HG02798 (cell line): ENCODE results near the gene SFXN3.

Experiments
- ATAC-seq: cut with Tn5 transposase; IDR thresholded peaks from one replicate; pipeline ENCODE4 v1.9.1; 2021; ENCODE audit warnings: mild to moderate bottlenecking; ENCODE audit not compliant: unreplicated experiment, poor library complexity

SFXN3 gene

GRCh38 chr10:101013365-101013825 lies 17.6 kb upstream of the SFXN3 start:
- ATAC-seq = no peak

GRCh38 chr10:101014230-101014884 lies 16.7 kb upstream of the SFXN3 start:
- no peak for ATAC-seq

- no peak for ATAC-seq
Measured at GRCh38 chr10:101014966-101015581, 16.0 kb upstream of the SFXN3 start.

GRCh38 chr10:101015582-101015973 lies 15.5 kb upstream of the SFXN3 start:
- ATAC-seq = no peak

GRCh38 chr10:101016814-101017213 lies 14.2 kb upstream of the SFXN3 start:
- no peak for ATAC-seq

GRCh38 chr10:101018118-101018599 lies 12.9 kb upstream of the SFXN3 start:
- no peak for ATAC-seq

- no peak for ATAC-seq
Measured at GRCh38 chr10:101018600-101019439, 12.2 kb upstream of the SFXN3 start.

GRCh38 chr10:101019440-101019703 lies 11.7 kb upstream of the SFXN3 start:
- no peak for ATAC-seq

- no peak for ATAC-seq
Measured at GRCh38 chr10:101020427-101021075, 10.5 kb upstream of the SFXN3 start.

GRCh38 chr10:101021239-101021638 lies 9.8 kb upstream of the SFXN3 start:
- no peak for ATAC-seq

GRCh38 chr10:101021692-101022251 lies 9.3 kb upstream of the SFXN3 start:
- ATAC-seq = no peak

GRCh38 chr10:101022967-101023705 lies 7.9 kb upstream of the SFXN3 start:
- no peak for ATAC-seq

GRCh38 chr10:101027106-101027720 lies 3.8 kb upstream of the SFXN3 start:
- ATAC-seq = no peak

GRCh38 chr10:101028446-101029337 lies 2.3 kb upstream of the SFXN3 start:
- no peak for ATAC-seq

GRCh38 chr10:101029520-101030295 lies 1.3 kb upstream of the SFXN3 start:
- no peak for ATAC-seq

- ATAC-seq = no peak
Measured at GRCh38 chr10:101030496-101031127, 422 bp upstream of the SFXN3 start.
